ENCODE data around the gene GNAS-AS1.

The GNAS-AS1 gene

GRCh38 chr20:58790454-58790853 is 60.2 kb downstream of the GNAS-AS1 start:
- DNase-seq (ENCODE audit: extremely low read depth, low read depth) = no peak
- TF ChIP-seq CTCF (IDR thresholded peaks at IDR 0.05; ENCODE audit: low read depth, low read length) = no peak

GRCh38 chr20:58788896-58789544 is 61.7 kb downstream of the GNAS-AS1 start:
- no peak for DNase-seq (ENCODE audit: extremely low read depth, low read depth)
- no peak for TF ChIP-seq CTCF (IDR thresholded peaks at IDR 0.05; ENCODE audit: low read depth, low read length)

GRCh38 chr20:58787211-58788005 is 63.3 kb downstream of the GNAS-AS1 start:
- TF ChIP-seq CTCF (IDR thresholded peaks at IDR 0.05; ENCODE audit: low read depth, low read length) = no peak

GRCh38 chr20:58784321-58785074 is 66.2 kb downstream of the GNAS-AS1 start:
- DNase-seq (ENCODE audit: extremely low read depth, low read depth) = no peak

More at GRCh38 chr20:58787211-58788005, 63.3 kb downstream of the GNAS-AS1 start:
- DNase-seq (ENCODE audit: extremely low read depth, low read depth) = no peak

GRCh38 chr20:58783511-58784011 is 67.1 kb downstream of the GNAS-AS1 start:
- no peak for TF ChIP-seq CTCF (IDR thresholded peaks at IDR 0.05; ENCODE audit: low read depth, low read length)
- DNase-seq (ENCODE audit: extremely low read depth, low read depth) = no peak

More at GRCh38 chr20:58784321-58785074, 66.2 kb downstream of the GNAS-AS1 start:
- no peak for TF ChIP-seq CTCF (IDR thresholded peaks at IDR 0.05; ENCODE audit: low read depth, low read length)

GRCh38 chr20:58781138-58781537 is 69.6 kb downstream of the GNAS-AS1 start:
- no peak for DNase-seq (ENCODE audit: extremely low read depth, low read depth)
- TF ChIP-seq CTCF (IDR thresholded peaks at IDR 0.05; ENCODE audit: low read depth, low read length) = no peak
